Panc1 (cell line): Measurements from ENCODE around the gene TOE1.

Source experiments
- CTCF ChIP-seq: fragments of 450-650 bp; IDR thresholded peaks from 2 replicates; pipeline ENCODE4 v1.5.1; 2017; ENCODE audit warnings: mild to moderate bottlenecking
- SIN3A ChIP-seq: IDR thresholded peaks from 2 replicates; pipeline ENCODE4 v1.6.1; 2012; ENCODE audit warnings: low read depth, mild to moderate bottlenecking, low read length, moderate library complexity, borderline replicate concordance; ENCODE audit not compliant: insufficient read depth
- TCF7L2 ChIP-seq: IDR thresholded peaks from 2 replicates; pipeline ENCODE4 v1.6.1; 2011; ENCODE audit warnings: mild to moderate bottlenecking, low read depth, low read length, inconsistent platforms

- TF ChIP-seq TCF7L2 (no peak), CTCF (no peak), SIN3A (no peak)
Observed at GRCh38 chr1:45373573-45373972, 33.6 kb downstream of the TOE1 start.
